ENCODE results near the gene FBLN2.

Gene FBLN2

DNA sequence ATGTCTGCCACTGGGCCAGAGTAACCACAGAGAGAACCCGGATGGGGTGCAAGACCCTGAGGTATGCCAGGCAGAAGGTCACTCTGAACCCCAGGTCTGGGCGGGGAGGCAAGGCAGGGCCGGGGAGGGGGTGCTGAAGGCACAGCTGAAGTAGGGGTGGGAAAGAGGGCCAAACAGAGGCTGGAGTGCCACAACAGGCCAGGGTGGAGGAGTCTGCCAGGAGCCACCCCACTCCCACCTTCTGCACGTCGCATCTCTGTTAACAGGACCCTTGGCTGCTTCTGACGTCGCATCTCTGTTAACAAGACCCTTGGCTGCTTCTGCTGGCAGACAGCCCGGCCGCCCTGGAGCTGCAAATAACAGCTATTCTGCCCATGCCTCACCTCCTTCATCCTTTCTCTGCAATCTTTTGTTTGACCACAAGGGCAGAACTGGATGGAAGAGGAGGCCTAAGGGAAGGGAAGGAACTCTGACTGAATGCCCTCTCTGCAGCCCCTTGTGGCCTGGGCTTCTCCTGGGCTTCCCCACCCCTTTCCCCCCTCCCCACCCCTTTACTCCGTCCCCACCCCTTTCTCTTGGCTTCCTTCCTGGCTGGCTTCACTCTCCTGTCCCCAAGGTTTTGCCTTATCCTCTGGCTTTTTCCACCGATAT, 20.6 kb upstream of the FBLN2 start:
- TF ChIP-seq, protein P1, sequence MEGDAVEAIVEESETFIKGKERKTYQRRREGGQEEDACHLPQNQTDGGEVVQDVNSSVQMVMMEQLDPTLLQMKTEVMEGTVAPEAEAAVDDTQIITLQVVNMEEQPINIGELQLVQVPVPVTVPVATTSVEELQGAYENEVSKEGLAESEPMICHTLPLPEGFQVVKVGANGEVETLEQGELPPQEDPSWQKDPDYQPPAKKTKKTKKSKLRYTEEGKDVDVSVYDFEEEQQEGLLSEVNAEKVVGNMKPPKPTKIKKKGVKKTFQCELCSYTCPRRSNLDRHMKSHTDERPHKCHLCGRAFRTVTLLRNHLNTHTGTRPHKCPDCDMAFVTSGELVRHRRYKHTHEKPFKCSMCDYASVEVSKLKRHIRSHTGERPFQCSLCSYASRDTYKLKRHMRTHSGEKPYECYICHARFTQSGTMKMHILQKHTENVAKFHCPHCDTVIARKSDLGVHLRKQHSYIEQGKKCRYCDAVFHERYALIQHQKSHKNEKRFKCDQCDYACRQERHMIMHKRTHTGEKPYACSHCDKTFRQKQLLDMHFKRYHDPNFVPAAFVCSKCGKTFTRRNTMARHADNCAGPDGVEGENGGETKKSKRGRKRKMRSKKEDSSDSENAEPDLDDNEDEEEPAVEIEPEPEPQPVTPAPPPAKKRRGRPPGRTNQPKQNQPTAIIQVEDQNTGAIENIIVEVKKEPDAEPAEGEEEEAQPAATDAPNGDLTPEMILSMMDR (IDR thresholded peaks at IDR 0.05; ENCODE audit: low read depth, low read length, missing control alignments), result peak; percentile 7
- H3K4me3 ChIP-seq (ENCODE audit: low read depth, low read length), result no peak overlapping the region
- DNase-seq (ENCODE audit: low read depth), result no peak

DNA sequence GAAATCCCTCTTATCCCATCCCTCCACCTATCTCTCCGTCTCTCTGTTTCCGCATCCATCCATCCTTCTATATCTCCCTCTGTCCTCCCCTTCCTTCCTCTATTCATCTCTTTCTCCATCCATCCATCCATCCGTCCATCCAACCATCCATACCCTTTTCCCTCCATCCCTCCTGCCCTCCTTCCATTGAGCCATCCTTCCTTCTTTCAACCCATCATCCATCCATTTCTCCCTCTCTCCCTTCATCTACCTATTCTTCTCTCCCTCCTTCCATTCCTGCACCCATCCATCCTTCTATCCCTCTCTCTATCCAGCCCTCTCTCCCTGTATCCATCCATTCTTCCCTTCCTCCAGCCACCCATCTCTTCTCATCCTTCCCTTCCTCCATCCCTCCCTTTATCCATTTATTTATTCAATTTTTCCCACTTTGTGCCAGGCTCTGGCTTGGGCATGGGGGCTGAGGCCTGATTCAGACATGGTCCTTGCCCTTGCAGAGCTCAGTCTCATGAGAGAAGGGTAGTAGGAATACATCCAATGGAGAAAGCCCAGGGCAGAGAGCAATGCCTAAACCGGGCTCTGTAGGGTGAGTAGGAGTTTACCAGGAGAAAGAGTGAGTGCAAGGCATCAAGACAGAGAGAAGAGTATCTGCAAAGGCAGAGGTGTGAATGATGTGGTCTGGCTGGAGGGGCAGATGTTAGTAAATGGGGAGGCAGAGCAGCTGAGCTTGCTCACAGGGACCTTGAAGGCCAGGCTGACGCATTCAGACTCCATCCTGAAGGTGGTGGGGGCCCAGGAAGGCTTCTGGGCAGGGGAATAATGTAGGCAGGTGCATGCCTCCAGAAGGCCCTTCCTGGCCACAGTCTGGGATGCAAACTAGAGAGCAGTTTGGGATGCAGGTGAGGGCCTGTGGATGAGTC, 19.5 kb upstream of the FBLN2 start:
- no peak overlapping the region for H3K4me3 ChIP-seq (ENCODE audit: low read depth, low read length)
- no peak for DNase-seq (ENCODE audit: low read depth)
- TF ChIP-seq, protein P1 (IDR thresholded peaks at IDR 0.05; ENCODE audit: low read depth, low read length, missing control alignments), result no peak

DNA sequence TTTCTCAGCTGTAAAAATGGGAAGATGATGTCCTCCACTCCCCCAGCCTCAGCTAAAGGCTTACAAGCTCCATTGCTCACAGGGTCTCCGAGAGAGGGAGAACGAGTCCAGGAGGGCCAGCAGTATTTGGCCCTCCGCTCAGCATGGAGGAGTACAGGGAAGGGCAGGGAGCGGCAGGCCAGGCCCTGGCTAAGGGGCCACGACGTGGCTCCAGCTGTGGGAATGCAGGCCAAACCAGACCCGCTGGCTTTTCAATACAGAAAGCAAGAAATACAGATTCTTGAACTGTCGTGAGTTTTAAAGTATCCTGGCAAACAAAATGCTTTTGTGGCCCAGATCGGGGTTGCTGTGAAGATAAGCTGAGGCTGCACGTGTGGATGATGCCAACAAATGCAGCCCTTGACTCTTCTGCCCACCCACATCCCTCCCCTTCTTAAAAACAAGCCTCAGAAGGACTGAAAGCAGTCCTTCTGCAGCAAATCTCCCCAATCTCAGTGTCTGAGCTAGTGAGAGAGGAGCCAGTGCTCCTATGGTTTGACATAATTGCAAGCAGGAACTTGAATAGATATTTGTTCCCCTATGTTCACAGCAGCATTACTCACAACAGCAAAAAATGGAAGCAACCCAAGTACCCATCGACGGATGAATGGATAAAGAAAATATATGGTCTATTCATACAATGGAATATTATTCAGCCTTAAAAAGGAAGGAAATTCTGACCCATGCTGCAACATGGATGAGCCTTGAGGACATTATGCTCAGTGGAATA, 18.5 kb upstream of the FBLN2 start:
- TF ChIP-seq, protein P1 (IDR thresholded peaks at IDR 0.05; ENCODE audit: low read depth, low read length, missing control alignments), result no peak
- DNase-seq (ENCODE audit: low read depth), result no peak
- no peak overlapping the region for H3K4me3 ChIP-seq (ENCODE audit: low read depth, low read length)

DNA sequence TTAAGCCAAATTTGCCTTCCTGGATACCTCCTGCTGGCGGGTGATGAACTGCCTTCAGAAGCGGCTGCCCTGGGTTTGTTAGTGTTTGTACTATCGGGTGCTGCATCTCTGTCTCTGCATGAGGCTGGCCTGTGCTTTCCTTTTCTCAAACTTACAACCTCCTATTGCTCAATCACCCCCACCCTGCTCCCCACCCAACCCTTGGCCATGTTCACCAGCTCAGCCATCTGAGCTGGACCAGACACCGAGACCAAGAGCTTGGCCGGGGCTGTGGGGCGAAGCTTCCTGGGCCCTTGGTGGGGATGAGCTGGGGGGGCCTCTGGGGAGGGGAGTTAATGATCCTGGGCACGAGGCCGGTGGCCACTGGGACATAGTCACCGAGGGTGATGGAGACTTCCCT, 16.8 kb upstream of the FBLN2 start:
- DNase-seq (ENCODE audit: low read depth), result no peak
- TF ChIP-seq, protein P1 (IDR thresholded peaks at IDR 0.05; ENCODE audit: low read depth, low read length, missing control alignments), result no peak
- no peak overlapping the region for H3K4me3 ChIP-seq (ENCODE audit: low read depth, low read length)

DNA sequence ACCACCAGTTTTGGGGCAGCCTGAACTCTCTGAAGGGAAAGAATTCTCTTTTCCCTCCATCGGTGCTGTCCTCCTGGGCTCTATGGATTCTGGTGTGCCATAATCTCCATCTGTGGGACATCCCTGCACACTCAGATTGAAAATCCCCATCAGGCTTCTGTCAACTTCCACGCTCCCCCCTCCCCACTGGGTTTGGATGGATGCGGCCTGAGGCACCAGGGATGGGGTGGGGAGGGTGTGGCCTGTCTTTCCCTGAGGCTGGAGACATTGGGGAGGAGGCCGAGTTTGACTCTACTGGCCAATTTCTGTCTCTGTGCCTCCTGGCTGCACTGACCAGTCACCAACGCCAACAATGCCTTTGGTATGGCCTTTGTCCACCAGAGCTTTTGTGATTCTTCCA, 16.3 kb upstream of the FBLN2 start:
- no peak overlapping the region for H3K4me3 ChIP-seq (ENCODE audit: low read depth, low read length)
- DNase-seq (ENCODE audit: low read depth), result no peak

DNA sequence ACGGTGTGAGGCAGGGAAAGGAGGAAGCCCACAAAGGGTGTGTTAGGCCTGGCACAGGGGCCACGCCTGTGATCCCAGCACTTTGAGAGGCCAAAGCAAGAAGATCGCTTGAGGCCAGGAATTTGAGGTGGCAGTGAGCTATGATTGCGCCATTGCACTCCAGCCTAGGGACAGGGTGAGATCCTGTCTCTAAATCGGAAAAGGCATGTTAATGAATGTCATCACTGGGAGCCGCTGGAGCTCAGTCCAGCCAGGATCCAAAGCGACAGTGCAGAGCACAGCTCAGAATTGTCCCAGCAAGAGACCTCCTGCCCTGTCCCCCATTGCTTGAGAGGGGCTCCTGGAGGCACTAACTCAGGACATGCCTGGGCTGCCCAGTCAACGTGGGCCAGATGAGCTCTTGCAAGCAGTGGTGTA, 15.0 kb upstream of the FBLN2 start:
- no peak overlapping the region for H3K4me3 ChIP-seq (ENCODE audit: low read depth, low read length)
- TF ChIP-seq, protein P1 (IDR thresholded peaks at IDR 0.05; ENCODE audit: low read depth, low read length, missing control alignments), result no peak
- DNase-seq (ENCODE audit: low read depth), result no peak

More for the DNA sequence above, 16.3 kb upstream of the FBLN2 start:
- TF ChIP-seq, protein P1 (IDR thresholded peaks at IDR 0.05; ENCODE audit: low read depth, low read length, missing control alignments), result no peak
